HL-60 (cell line): ENCODE data around the gene ZNF121.

Source experiments
- DNase-seq, 2 experiments: peaks; one replicate each; pipeline ENCODE4 v3.0.0-alpha.2; 2010 to 2020; ENCODE audit warnings: low read depth in 1 of 2, low spot score in 1 of 2
- H3K27ac ChIP-seq: fragments of 250-450 bp; sonication (Bioruptor Pico); replicated peaks from 2 replicates; pipeline ENCODE4 v1.5.1; 2020; ENCODE audit warnings: mild to moderate bottlenecking, moderate library complexity
- H3K27me3 ChIP-seq: fragments of 250-450 bp; sonication (Bioruptor Pico); 2 replicates; pipeline ENCODE4 v1.5.1; 2021; ENCODE audit warnings: mild to moderate bottlenecking, moderate library complexity; ENCODE audit not compliant: insufficient read depth, poor library complexity, severe bottlenecking
- H3K4me3 ChIP-seq: replicated peaks from 2 replicates; pipeline ENCODE4 v1.5.1; 2011; ENCODE audit warnings: mild to moderate bottlenecking, control low read depth, low read length; ENCODE audit not compliant: insufficient read depth
- CTCF ChIP-seq: IDR thresholded peaks from one replicate; pipeline ENCODE4 v1.5.1; 2011; ENCODE audit warnings: low read length, control low read depth, inconsistent platforms; ENCODE audit not compliant: insufficient read depth
- GABPA ChIP-seq: IDR thresholded peaks from 2 replicates; pipeline ENCODE4 v1.6.1; 2012; ENCODE audit warnings: low read depth
- POLR2AphosphoS5 ChIP-seq: IDR thresholded peaks from 2 replicates; pipeline ENCODE4 v1.6.1; 2012; ENCODE audit warnings: low read depth
- REST ChIP-seq: IDR thresholded peaks from 2 replicates; pipeline ENCODE4 v1.6.1; 2012; ENCODE audit warnings: low read depth; ENCODE audit not compliant: insufficient replicate concordance
- SPI1 ChIP-seq: IDR thresholded peaks from 2 replicates; pipeline ENCODE4 v1.6.1; 2012; ENCODE audit warnings: low read depth, mild to moderate bottlenecking, borderline replicate concordance
- long read RNA-seq: library from polyadenylated mRNA; unstranded; transcript quantifications from one replicate; pipeline ENCODE4 v2.0.0, GENCODE V29; 2020

The ZNF121 gene
- long read RNA-seq, transcript ZNF121-201 (4 exons, 1,563 nt) = major isoform, 12 of 26 reads
- long read RNA-seq, partial matches to known transcripts = 1 of 26 reads
- long read RNA-seq, other reads (novel, unspliced or antisense) = 13 of 26 reads

- peak; percentile 97 for TF ChIP-seq POLR2AphosphoS5
- TF ChIP-seq CTCF = no peak
- peak; percentile 78 for TF ChIP-seq GABPA
- TF ChIP-seq SPI1 = peak; percentile 24; the same call in 1 of the 2 replicates
- TF ChIP-seq REST = peak; percentile 75
- DNase-seq = peak; percentile 80 to 86
- no peaks in the 10 kb centered on the region for H3K27me3 ChIP-seq
- H3K4me3 ChIP-seq = peak within 1 kb of the TSS; percentile 80
- peak within 1 kb of the TSS; percentile 94 for H3K27ac ChIP-seq
Measured at GRCh38 chr19:9584073-9584833, at the start of gene ZNF121. Gene ZNF121 (minus strand): TSS chr19:9584504. CDS start chr19:9568097, 16,407 bp downstream.

GRCh38 chr19:9627856-9628255 lies 43.6 kb upstream of the ZNF121 start:
- Histone ChIP-seq H3K27me3 (no peaks in the 10 kb centered on the region), H3K4me3 (no peak overlapping the region), H3K27ac (peak overlapping the region; percentile 21; the same call in 1 of the 2 replicates)
- TF ChIP-seq SPI1 (no peak), POLR2AphosphoS5 (no peak), REST (no peak), GABPA (no peak), CTCF (no peak)
- DNase-seq = peak in 1 of 2 experiments; percentile 43

GRCh38 chr19:9622531-9622930 lies 38.2 kb upstream of the ZNF121 start:
- TF ChIP-seq POLR2AphosphoS5 (no peak), SPI1 (no peak), REST (no peak), CTCF (no peak)
- Histone ChIP-seq H3K27ac (peak overlapping the region; percentile 99), H3K27me3 (no peaks in the 10 kb centered on the region), H3K4me3 (no peak overlapping the region)
- DNase-seq = no peak
